HG03175 (cell line): ENCODE measurements around the gene PALB2.
"Not testable (repeated sequence)": the region's sequence is repeated elsewhere in the genome, so short reads cannot be mapped to it uniquely, and the experiment has no call there.

Source experiments
- ATAC-seq: cut with Tn5 transposase; IDR thresholded peaks from one replicate; pipeline ENCODE4 v1.9.1; 2021; ENCODE audit warnings: mild to moderate bottlenecking, moderate library complexity; ENCODE audit not compliant: unreplicated experiment

PALB2 gene

DNA sequence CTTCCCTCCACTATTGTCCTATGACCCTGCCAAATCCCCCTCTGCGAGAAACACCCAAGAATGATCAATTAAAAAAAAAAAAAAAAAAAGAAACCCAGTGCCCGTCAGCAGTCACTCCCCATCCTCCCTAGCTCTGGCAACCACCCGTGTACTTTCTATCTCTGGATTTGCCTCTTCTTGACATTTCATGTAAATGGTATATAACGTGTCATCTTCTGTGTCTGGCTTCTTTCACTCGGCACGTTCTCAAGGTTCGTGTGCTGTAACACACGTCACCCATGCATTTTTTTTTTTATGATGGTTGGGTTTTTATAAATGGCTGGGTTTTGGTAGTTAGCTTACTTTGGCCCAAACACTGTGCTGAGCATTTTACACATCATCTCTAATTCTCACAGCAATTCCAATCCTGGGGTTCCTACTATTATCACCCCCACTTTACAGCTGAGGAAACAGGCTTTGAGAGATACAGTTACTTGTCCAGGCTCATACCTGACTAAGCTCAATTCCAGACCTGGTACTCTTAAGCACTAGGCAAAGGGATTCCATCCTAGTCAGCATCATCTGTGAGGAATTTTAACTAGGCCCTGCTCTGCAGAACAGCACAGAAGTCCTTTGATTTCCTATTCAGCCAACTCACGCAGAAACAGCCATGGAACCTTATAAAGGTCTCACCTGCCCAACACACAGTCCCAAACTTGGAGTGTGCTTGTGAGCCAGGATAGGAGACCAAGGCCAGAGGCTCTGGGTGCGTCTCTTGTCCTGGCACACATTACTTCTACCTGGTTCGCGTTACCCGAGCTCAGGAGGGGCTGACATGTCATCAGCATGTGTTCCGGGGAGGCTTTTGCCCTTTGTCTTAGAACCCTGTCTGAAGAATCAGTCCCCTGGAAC lies 56.7 kb downstream of the PALB2 start:
- no peak for ATAC-seq

DNA sequence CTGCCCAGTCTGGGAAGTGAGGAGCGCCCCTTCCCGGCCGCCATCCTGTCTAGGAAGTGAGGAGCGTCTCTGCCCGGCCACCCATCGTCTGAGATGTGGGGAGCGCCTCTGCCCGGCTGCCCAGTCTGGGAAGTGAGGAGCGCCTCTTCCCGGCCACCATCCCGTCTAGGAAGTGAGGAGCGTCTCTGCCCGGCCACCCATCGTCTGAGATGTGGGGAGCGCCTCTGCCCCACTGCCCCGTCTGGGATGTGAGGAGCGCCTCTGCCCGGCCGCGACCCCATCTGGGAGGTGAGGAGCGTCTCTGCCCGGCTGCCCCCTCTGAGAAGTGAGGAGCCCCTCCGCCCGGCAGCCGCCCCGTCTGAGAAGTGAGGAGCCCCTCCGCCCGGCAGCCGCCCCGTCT lies 57.8 kb downstream of the PALB2 start:
- not testable (repeated sequence) for ATAC-seq

- no peak for ATAC-seq
Observed at GRCh38 chr16:23581764-23582163, 59.3 kb downstream of the PALB2 start.

- ATAC-seq, result no peak
Observed at GRCh38 chr16:23580391-23580790, 60.7 kb downstream of the PALB2 start.

- ATAC-seq, result no peak
Observed at GRCh38 chr16:23579371-23579770, 61.7 kb downstream of the PALB2 start.

DNA sequence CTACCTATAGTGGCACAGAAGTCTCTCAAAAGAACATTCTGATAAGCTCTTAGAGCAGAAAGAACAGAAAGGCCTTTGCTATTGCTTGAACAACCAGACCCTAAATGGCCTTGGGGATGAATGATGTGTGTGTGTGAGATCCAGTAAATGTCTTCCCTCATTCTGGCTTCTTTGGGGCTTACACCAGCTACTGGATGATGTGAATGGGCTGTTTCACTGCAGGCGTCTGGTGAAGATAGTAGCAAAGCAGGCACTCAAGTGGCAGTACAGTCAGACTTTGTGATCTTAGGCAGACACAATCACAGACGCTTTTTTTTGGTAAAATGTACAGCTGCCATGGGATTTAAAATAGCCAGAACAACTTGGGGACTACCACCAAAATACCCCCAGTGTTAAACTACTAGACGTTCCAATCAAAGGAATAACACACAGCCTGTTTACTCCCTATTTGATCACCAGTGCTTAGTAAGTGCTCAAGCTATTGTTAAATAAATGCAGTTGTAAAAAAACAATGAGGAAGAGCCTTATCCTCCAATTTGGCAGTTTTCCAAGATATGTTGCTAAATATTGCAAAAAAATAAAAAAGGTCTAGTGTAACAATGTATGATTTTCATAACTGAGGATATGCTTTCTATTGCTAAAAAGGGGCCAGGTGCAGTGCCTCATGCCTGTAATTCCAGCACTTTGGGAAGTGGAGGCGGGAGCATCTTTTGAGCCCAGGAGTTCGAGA lies 62.8 kb downstream of the PALB2 start:
- no peak for ATAC-seq

GRCh38 chr16:23577493-23577892 lies 63.6 kb downstream of the PALB2 start:
- ATAC-seq, result no peak

GRCh38 chr16:23575834-23576233 lies 65.3 kb downstream of the PALB2 start:
- ATAC-seq, result no peak

DNA sequence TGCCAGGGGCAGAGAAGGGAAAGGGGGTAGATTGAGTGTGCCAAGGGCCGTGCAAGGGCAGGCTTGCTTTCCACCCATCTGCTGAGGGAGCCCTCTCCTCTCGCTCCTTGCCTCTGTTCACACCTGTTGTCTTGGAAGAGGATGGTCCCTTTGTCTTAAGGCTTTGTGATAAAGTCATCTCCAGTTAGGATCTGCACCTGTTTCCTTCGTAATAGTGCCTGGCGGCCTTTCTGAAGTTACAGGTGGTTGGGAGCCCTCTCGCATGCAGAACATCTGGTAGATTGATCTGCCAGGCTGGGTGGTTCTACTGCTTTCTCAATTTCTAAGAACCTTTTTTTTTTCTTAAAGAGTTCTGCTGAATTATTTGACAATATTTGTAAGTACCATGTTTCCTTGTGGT lies 67.3 kb downstream of the PALB2 start:
- ATAC-seq, result no peak

DNA sequence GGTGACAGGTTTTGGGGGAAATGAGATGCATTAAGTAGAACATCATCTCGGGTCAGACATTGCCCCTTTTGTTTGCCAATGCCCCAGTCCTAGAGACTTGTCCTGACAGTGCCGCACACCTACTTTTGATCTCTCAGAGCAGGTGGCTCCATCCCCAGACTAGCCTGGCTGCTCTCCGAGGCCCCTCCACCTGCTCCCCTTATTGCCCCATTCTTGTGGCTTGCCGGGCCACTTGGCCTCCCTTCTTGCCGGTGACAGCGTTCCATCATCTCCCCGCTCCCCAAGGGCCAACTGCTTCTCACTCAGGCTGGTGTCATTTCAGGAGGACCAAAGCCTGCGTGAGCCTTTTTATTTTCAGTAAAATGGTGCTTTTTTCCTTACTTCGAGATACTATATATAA lies 68.7 kb downstream of the PALB2 start:
- no peak for ATAC-seq

DNA sequence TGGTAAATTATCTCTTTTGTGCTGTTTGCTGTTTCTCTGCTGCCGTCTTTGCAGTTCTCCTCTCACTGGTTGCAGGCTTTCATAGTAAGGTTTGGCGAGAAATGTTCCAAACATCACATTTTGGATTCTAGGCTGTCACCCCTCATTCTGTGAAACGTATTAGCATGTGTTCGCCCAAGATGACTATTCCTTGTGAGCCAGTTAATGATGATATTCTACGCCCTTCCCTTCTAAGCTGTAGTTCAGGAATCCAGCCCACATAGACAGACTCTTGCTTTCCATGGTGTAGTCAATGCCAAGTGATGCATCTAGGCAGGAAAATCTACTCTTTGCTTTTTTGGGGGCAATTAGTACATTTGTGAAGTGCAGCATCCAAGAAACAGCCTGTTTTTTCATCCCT lies 69.2 kb downstream of the PALB2 start:
- no peak for ATAC-seq

GRCh38 chr16:23570992-23571632 lies 70.0 kb downstream of the PALB2 start:
- no peak for ATAC-seq

GRCh38 chr16:23567602-23568001 lies 73.5 kb downstream of the PALB2 start:
- ATAC-seq, result no peak

- no peak for ATAC-seq
Observed at GRCh38 chr16:23566724-23567123, 74.4 kb downstream of the PALB2 start.

GRCh38 chr16:23564575-23565363 lies 76.3 kb downstream of the PALB2 start:
- ATAC-seq, result no peak

DNA sequence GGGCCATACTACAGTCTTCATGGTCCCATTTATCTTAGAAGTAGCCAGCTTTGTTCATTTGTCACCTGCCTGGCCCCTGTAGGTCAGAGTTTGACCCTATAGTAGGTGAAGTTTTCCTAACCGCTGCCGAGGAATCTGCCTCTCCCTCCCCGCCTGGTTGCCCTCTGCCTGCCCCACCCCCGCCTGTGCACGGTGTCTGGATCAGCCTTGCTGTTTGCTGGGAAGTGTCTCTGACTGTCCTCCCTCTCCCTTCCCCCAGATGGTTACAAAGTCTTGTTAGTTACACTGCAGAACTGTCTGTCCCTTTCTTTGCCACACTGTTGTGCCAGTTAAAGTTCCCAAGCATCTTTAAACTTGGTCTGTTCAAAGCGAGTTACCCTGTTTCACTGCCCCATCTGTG lies 77.9 kb downstream of the PALB2 start:
- ATAC-seq, result no peak

- ATAC-seq, result no peak
Observed at GRCh38 chr16:23562505-23562904, 78.6 kb downstream of the PALB2 start.

DNA sequence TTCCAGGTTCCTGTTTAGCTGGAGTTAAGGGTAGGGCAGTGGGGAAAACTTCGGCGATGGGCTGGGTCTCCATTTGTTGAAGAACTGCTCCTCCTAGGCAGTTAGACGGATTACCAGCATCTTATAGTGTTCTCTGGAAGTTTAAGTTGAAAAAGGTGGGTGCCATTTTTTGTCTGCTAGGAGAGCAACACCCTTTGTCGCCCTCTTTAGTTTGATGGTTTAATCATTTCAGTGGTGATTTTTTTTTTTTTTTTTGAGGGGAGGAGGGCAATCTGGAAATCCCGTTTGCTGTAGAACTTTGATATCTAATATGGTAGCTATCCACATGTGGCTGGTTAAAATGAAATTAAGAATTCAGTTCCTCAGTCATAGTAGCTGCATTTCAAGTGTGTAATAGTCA lies 79.5 kb downstream of the PALB2 start:
- no peak for ATAC-seq

DNA sequence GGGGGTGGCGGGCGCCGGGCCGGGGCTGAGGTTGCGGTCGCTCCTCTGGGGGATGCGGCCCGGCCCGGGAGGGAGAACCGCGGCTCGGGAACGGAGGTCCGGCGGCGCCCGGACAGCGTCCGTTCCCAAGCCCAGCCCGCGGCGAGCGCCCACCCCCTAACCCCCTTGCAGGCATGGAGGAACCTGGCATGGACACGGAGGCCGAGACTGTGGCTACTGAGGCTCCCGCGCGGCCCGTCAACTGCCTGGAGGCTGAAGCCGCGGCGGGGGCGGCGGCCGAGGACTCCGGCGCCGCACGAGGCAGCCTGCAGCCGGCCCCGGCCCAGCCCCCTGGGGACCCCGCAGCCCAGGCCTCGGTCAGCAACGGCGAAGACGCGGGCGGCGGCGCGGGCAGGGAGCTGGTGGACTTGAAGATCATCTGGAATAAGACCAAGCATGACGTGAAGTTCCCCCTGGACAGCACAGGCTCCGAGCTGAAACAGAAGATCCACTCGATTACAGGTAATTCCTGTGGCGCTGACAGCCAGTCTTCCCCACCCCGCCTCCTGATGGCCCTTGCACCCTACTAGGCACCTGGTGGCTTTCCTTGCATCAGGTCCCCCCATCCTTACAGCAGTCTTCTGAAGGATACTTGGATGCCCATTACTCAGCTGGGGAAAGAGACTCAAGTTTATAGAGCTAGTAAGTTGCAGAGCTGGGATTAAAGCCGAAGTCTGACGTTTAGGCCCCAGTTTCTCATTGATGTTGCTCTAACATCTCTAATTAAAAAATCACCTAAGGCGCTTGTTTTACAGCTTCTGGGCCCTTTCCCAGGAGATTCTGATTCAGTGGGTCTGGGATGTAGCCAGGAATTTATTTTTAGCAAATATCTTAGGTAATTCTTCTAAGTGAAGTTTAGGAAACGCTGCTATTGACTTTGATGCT lies 83.1 kb downstream of the PALB2 start:
- ATAC-seq, result no peak
